ENCODE results near the gene CMTM8. TPM values are rescaled to one million over a fixed set of nuclear protein-coding genes. Genes with fewer than 3 reads are reported as not detected.

CMTM8 gene
- total RNA-seq, 1 experiment from 2014 or later, result not detected

DNA sequence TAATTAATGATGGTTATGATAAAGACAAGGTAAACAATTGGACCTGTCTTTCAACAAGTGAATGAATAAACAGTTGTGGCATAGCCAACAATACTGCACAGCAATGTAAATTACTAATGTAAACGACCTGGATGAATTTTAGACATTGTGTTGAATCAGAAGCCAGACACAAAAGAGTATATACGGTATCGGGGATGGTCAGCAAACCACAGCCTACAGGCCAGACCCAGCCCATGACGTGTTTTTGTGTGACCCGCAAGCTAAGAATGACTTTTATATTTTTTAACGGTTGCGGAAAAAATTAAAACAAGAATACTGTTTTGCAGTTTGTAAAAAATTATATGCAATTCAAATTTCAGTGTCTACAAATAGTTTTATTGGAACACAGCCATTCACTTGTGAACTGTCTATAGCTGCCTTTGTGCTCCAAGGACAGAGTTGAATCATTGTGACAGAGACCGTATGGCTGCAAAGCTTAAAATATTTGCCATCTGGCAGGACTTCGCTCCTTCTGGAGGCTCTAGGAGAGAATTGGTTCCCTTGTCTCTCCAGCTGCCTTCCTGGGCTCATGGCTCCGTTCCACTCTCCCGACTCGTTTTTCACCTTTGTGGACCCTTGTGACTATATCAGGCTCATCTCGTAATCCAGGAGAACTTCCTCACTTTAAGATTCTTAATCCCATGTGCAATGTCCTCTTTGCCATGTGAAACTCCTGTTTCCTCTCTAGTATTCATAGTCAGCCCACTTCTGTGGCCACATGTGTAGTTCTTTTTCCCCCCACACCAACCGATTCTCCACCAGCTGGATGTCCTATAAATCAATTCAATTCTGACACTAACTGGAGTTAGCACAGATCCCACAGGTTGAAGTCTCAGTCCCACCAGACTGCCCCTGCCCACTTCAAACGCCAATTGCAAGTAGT, 72.7 kb downstream of the CMTM8 start:
- no peak overlapping the region for H3K27ac ChIP-seq
- H3K27me3 ChIP-seq (replicated peaks), result no peaks in the 10 kb centered on the region
- no peaks in the 10 kb centered on the region for H3K4me1 ChIP-seq (replicated peaks)
- DNase-seq (ENCODE audit: low read depth in 1 of 2, low spot score in 2 of 2), result no peak
- H3K4me3 ChIP-seq, result no peak overlapping the region
- H3K9me3 ChIP-seq (replicated peaks), result no peaks in the 10 kb centered on the region
- H3K36me3 ChIP-seq, result no peaks in the 10 kb centered on the region

DNA sequence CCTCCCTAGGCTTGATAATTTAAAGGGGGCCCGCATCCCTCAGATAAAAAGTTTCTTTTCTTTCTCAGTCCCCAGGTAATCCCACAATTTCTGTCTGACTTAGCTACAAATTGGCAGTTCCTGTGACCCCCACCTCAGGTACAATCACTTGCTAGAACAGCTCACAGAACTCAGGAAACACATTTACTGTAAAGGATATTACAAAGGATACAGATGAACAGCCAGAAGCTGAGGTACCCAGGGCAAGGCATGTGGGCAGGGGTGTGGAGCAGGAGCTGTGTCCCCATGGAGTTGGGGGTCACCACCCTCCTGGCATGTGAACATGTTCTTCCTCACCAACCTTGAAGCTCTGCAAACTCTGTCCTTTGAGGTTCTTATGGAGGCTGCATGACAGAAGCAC, 73.8 kb downstream of the CMTM8 start:
- no peaks in the 10 kb centered on the region for H3K27me3 ChIP-seq (replicated peaks)
- no peaks in the 10 kb centered on the region for H3K36me3 ChIP-seq
- H3K4me1 ChIP-seq (replicated peaks), result no peaks in the 10 kb centered on the region
- H3K27ac ChIP-seq, result no peak overlapping the region
- H3K4me3 ChIP-seq, result no peak overlapping the region
- H3K9me3 ChIP-seq (replicated peaks), result no peaks in the 10 kb centered on the region
- DNase-seq (ENCODE audit: low read depth in 1 of 2, low spot score in 2 of 2), result no peak

GRCh38 chr3:32313169-32313568, 74.7 kb downstream of the CMTM8 start:
- no peaks in the 10 kb centered on the region for H3K36me3 ChIP-seq
- H3K27me3 ChIP-seq (replicated peaks), result no peaks in the 10 kb centered on the region
- H3K4me3 ChIP-seq, result no peak overlapping the region
- no peak overlapping the region for H3K27ac ChIP-seq
- H3K9me3 ChIP-seq (replicated peaks), result no peaks in the 10 kb centered on the region
- no peak for DNase-seq (ENCODE audit: low read depth in 1 of 2, low spot score in 2 of 2)
- no peaks in the 10 kb centered on the region for H3K4me1 ChIP-seq (replicated peaks)

GRCh38 chr3:32313723-32314473, 75.4 kb downstream of the CMTM8 start:
- Histone ChIP-seq H3K4me3 (no peak overlapping the region), H3K36me3 (no peaks in the 10 kb centered on the region), H3K27ac (no peak overlapping the region), H3K4me1 (replicated peaks) (no peaks in the 10 kb centered on the region), H3K27me3 (replicated peaks) (no peaks in the 10 kb centered on the region), H3K9me3 (replicated peaks) (no peaks in the 10 kb centered on the region)
- no peak for DNase-seq (ENCODE audit: low read depth in 1 of 2, low spot score in 2 of 2)

GRCh38 chr3:32315441-32315840, 77.0 kb downstream of the CMTM8 start:
- no peak overlapping the region for H3K4me3 ChIP-seq
- H3K9me3 ChIP-seq (replicated peaks), result no peaks in the 10 kb centered on the region
- no peak overlapping the region for H3K27ac ChIP-seq
- H3K27me3 ChIP-seq (replicated peaks), result no peaks in the 10 kb centered on the region
- no peaks in the 10 kb centered on the region for H3K36me3 ChIP-seq
- H3K4me1 ChIP-seq (replicated peaks), result no peaks in the 10 kb centered on the region
- no peak for DNase-seq (ENCODE audit: low read depth in 1 of 2, low spot score in 2 of 2)

DNA sequence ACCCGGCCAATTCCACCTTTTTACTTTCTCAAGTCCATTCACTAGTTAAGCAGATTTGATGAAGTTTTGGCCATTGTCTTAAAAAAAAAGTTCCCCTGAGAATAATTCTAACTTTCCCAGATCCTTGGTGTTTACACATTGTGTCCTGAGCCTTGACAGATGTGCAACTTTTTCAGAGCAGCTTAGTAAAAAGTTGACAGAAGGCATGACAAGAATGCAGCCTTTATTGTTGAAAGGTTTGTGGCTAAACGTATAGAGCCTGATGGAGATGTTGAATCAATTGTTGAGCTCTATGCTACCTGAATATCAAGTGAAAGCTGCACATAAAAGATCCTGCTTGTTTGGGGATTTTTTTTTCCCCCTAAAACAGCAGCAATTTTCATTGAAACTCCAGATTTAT, 77.8 kb downstream of the CMTM8 start:
- Histone ChIP-seq H3K4me3 (no peak overlapping the region), H3K4me1 (replicated peaks) (no peaks in the 10 kb centered on the region), H3K36me3 (no peaks in the 10 kb centered on the region), H3K27ac (no peak overlapping the region), H3K27me3 (replicated peaks) (no peaks in the 10 kb centered on the region), H3K9me3 (replicated peaks) (no peaks in the 10 kb centered on the region)
- no peak for DNase-seq (ENCODE audit: low read depth in 1 of 2, low spot score in 2 of 2)

- Histone ChIP-seq H3K27ac (no peak overlapping the region), H3K27me3 (replicated peaks) (no peaks in the 10 kb centered on the region), H3K36me3 (no peaks in the 10 kb centered on the region), H3K4me3 (no peak overlapping the region), H3K4me1 (replicated peaks) (no peaks in the 10 kb centered on the region), H3K9me3 (replicated peaks) (no peaks in the 10 kb centered on the region)
- DNase-seq (ENCODE audit: low read depth in 1 of 2, low spot score in 2 of 2), result no peak
Observed at GRCh38 chr3:32316976-32317375, 78.5 kb downstream of the CMTM8 start.

GRCh38 chr3:32319607-32320006, 81.1 kb downstream of the CMTM8 start:
- DNase-seq (ENCODE audit: low read depth in 1 of 2, low spot score in 2 of 2), result no peak
- Histone ChIP-seq H3K36me3 (no peaks in the 10 kb centered on the region), H3K4me3 (no peak overlapping the region), H3K27me3 (replicated peaks) (no peaks in the 10 kb centered on the region), H3K27ac (no peak overlapping the region), H3K9me3 (replicated peaks) (no peaks in the 10 kb centered on the region), H3K4me1 (replicated peaks) (no peaks in the 10 kb centered on the region)

- Histone ChIP-seq H3K4me3 (no peak overlapping the region), H3K4me1 (replicated peaks) (no peaks in the 10 kb centered on the region), H3K36me3 (no peaks in the 10 kb centered on the region), H3K27me3 (replicated peaks) (no peaks in the 10 kb centered on the region), H3K9me3 (replicated peaks) (no peaks in the 10 kb centered on the region), H3K27ac (no peak overlapping the region)
- no peak for DNase-seq (ENCODE audit: low read depth in 1 of 2, low spot score in 2 of 2)
Observed at GRCh38 chr3:32320080-32320479, 81.6 kb downstream of the CMTM8 start.

DNA sequence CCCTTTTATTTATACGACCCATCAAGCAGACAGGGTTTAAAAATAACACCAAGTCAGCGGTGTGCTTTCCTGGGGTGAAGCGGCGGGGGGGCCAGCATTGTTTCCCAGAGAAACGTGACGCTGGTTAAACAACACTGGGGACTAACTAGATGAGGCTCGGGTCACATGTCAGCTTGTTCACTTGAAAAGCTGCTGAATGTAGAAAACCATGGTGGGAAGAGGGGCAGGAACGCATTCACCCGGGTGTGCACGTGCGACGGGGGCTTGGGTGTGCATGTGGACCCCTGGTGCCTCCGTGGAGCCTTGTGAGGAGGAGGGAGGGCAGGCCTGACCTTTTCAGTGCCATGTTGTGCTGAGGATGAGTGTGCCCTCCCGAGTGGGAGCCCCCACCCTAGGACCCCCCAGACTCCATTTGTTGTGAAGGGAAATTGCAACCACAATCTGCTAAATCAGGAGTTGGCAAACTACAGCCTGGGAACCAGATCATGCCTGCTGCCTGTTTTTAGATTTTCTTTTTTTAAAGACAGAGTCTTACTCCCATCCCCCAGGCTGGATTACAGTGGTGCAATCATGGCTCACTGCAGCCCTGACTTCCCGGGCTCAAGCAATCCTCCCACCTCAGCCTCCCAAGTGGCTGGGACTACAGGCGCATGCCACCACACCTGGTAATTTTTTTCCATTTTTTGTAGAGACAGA, 82.8 kb downstream of the CMTM8 start:
- Histone ChIP-seq H3K27ac (no peak overlapping the region), H3K27me3 (replicated peaks) (no peaks in the 10 kb centered on the region), H3K36me3 (no peaks in the 10 kb centered on the region), H3K9me3 (replicated peaks) (no peaks in the 10 kb centered on the region), H3K4me3 (no peak overlapping the region), H3K4me1 (replicated peaks) (no peaks in the 10 kb centered on the region)
- DNase-seq (ENCODE audit: low read depth in 1 of 2, low spot score in 2 of 2), result no peak

DNA sequence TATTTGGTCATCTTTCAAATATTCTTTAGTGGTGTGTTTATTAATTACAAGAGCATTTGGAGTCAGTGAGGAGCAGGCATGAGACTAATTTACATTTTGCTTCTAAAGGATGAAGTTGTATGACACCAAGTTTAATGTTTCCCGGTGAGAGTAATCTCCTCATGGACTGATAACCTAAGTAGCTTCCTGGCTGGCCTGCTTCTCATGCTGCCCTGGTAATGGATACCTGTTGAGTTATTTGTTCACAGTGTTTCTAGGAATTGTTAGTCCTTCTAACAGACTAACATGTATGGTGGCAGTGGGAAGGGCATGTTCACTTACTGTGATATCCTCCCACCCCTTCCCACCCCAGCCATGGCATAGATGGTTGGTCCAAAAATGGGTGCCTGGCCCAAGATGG, 83.8 kb downstream of the CMTM8 start:
- no peak overlapping the region for H3K4me3 ChIP-seq
- H3K4me1 ChIP-seq (replicated peaks), result no peaks in the 10 kb centered on the region
- no peak for DNase-seq (ENCODE audit: low read depth in 1 of 2, low spot score in 2 of 2)
- H3K36me3 ChIP-seq, result no peaks in the 10 kb centered on the region
- no peaks in the 10 kb centered on the region for H3K9me3 ChIP-seq (replicated peaks)
- H3K27ac ChIP-seq, result no peak overlapping the region
- no peaks in the 10 kb centered on the region for H3K27me3 ChIP-seq (replicated peaks)

DNA sequence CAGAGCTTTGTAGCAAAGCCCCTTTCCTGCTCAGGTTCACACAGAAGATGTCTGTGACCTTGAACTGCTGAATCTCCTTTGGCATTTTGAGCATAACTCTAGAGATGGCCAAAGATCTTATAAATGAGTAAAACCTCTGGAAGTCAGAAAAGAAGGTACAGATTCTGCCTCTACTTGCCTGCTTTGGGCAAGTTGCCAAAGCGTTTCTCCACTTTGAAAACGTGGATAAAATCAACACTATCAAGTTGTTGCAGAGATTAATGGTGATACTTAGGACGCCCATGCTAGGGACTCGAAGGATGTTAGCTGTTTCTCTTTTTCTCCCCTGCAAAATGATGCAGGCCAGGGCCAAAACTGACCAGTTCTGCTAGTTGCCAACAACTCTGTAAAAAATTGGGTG, 85.1 kb downstream of the CMTM8 start:
- Histone ChIP-seq H3K27ac (no peak overlapping the region), H3K36me3 (no peaks in the 10 kb centered on the region), H3K9me3 (replicated peaks) (no peaks in the 10 kb centered on the region), H3K27me3 (replicated peaks) (no peaks in the 10 kb centered on the region), H3K4me1 (replicated peaks) (no peaks in the 10 kb centered on the region), H3K4me3 (no peak overlapping the region)
- DNase-seq (ENCODE audit: low read depth in 1 of 2, low spot score in 2 of 2), result no peak

DNA sequence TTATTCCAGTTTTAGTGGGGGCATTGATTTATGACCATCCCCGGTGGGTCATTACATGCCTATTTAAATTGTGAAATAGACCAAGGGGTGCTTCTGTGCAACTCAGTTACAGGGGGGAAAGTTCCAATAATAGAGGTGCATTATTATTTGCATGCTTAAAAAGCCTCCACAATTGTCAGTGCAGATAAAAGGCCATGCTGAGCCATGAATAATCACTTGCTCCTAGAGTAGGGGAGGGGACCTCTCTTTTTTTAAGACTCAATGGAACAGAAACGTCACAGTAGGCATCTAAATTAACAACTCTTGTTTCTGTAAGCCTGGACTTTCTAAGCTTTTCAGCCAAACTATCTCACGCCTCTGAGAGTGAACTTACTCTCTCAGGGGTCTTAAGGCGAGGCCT, 86.7 kb downstream of the CMTM8 start:
- Histone ChIP-seq H3K27ac (no peak overlapping the region), H3K27me3 (replicated peaks) (no peaks in the 10 kb centered on the region), H3K4me1 (replicated peaks) (no peaks in the 10 kb centered on the region), H3K4me3 (no peak overlapping the region), H3K36me3 (no peaks in the 10 kb centered on the region), H3K9me3 (replicated peaks) (no peaks in the 10 kb centered on the region)
- DNase-seq (ENCODE audit: low read depth in 1 of 2, low spot score in 2 of 2), result no peak

DNA sequence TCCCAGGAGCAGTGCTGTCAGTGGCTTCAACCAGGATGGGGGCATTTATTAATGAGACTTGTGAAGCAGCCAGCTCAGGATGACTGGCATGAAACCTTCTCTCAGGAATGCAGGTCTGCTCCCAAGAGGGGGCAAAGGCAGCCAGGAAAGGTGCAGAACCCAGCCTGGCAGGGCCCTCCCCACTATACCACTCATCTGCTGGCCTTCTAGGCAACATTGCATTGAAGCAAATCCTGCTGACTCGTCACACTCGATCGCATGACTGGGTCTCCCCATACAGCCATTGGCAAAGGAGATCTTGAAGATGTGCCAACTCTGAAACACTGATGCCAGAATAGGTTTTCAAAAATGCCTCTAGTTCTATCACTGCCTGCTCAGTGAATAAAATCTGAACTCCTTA, 87.4 kb downstream of the CMTM8 start:
- Histone ChIP-seq H3K27ac (no peak overlapping the region), H3K36me3 (no peaks in the 10 kb centered on the region), H3K4me3 (no peak overlapping the region), H3K4me1 (replicated peaks) (no peaks in the 10 kb centered on the region), H3K27me3 (replicated peaks) (no peaks in the 10 kb centered on the region), H3K9me3 (replicated peaks) (no peaks in the 10 kb centered on the region)
- no peak for DNase-seq (ENCODE audit: low read depth in 1 of 2, low spot score in 2 of 2)

Data from SJSA1 (cell line).